K562 (cell line): ENCODE data around the gene DCUN1D4. TPM values are rescaled to one million over a fixed set of nuclear protein-coding genes. Genes with fewer than 3 reads are reported as not detected.

Source experiments
- ATAC-seq: fragments of 200-7000 bp; cut with Tn5 transposase; 3 replicates; pipeline ENCODE4 v1.9.1; 2020; ENCODE audit warnings: moderate library complexity
- BruUV-seq: library from RNA; stranded (reverse); fragments of 400-500 nt; replicated peaks from 2 replicates; lab custom pipeline; 2021; lab: Mats Ljungman, UMichigan
- CTCF ChIA-PET: fragments of 300-600 bp; formaldehyde crosslinking; extraction: SDS; loops from one replicate; lab custom pipeline; 2021; ENCODE audit warnings: low intra/inter-chr PET ratio; lab: Yijun Ruan, JAX
- POLR2A ChIA-PET: fragments of 300-600, 350-650 bp; sonication (Branson Sonifier 250); formaldehyde crosslinking; extraction: SDS; loops from one replicate; lab custom pipeline; 2021; ENCODE audit warnings: antibody characterized with exemption, inconsistent platforms; lab: Yijun Ruan, JAX
- DNase-seq, 4 experiments: peaks; one replicate each; pipeline versions ENCODE4 v3.0.0 to v3.0.0-alpha.2; 2011 to 2018; ENCODE audit warnings: low spot score in 3 of 4, mixed read lengths in 3 of 4; ENCODE audit errors: extremely low read depth in 1 of 4
- FAIRE-seq: peaks from 2 replicates; lab custom pipeline; 2011; peaks lifted over from hg19 to GRCh38; lab: Jason Lieb, UNC
- H2AFZ ChIP-seq: 2 replicates; pipeline ENCODE4 v1.6.0; 2011; ENCODE audit warnings: low read depth, low read length, control low read depth, inconsistent platforms
- H3K27ac ChIP-seq: fragments of 200-600 bp; 3 replicates; pipeline ENCODE4 v1.8.0; 2011; ENCODE audit warnings: low read depth, mild to moderate bottlenecking, control low read depth, inconsistent platforms, low read length, moderate library complexity, mixed read lengths; ENCODE audit errors: extremely low read depth
- H3K27me3 ChIP-seq, 2 experiments: fragments of 300-600 bp in 1 of 2; 2 replicates in 1 of 2; 3 replicates in 1 of 2; pipeline versions ENCODE4 v1.6.0 to v1.8.0; 2011; ENCODE audit warnings: inconsistent platforms in 2 of 2, low read length in 2 of 2, mild to moderate bottlenecking in 1 of 2, mixed read lengths in 1 of 2, moderate library complexity in 1 of 2; ENCODE audit not compliant: control insufficient read depth in 2 of 2, insufficient read depth in 2 of 2
- H3K36me3 ChIP-seq: fragments of 300-600 bp; 3 replicates; pipeline ENCODE4 v1.8.0; 2011; ENCODE audit warnings: mild to moderate bottlenecking, low read length, inconsistent platforms; ENCODE audit not compliant: control insufficient read depth, insufficient read depth
- H3K4me1 ChIP-seq, 2 experiments: fragments of 200-600 bp in 1 of 2; replicated peaks in 1 of 2; 2 replicates in 1 of 2; 3 replicates in 1 of 2; pipeline versions ENCODE4 v1.5.1 to v1.8.0; 2011; ENCODE audit warnings: inconsistent platforms in 2 of 2, low read length in 2 of 2, mild to moderate bottlenecking in 1 of 2, mixed read lengths in 1 of 2, moderate library complexity in 1 of 2; ENCODE audit not compliant: control insufficient read depth in 2 of 2, insufficient read depth in 2 of 2
- H3K4me2 ChIP-seq: 2 replicates; pipeline ENCODE4 v1.6.1; 2011; ENCODE audit warnings: low read length, control low read depth, inconsistent platforms, mixed read lengths; ENCODE audit not compliant: insufficient read depth
- H3K4me3 ChIP-seq: fragments of 200-600 bp; sonication (generic), shearing (Covaris generic); 2 replicates; pipeline ENCODE4 v1.5.1; 2016; ENCODE audit warnings: control low read depth, inconsistent platforms
- H3K79me2 ChIP-seq: fragments of 200-600 bp; 3 replicates; pipeline ENCODE4 v1.8.0; 2011; ENCODE audit warnings: low read length, inconsistent platforms; ENCODE audit not compliant: control insufficient read depth, insufficient read depth
- H3K9ac ChIP-seq, 2 experiments: 2 replicates each; pipeline versions ENCODE4 v1.6.0 to v1.6.1; 2011; ENCODE audit warnings: low read depth in 2 of 2, low read length in 2 of 2, control low read depth in 1 of 2, inconsistent platforms in 1 of 2, mild to moderate bottlenecking in 1 of 2, mixed read lengths in 1 of 2; ENCODE audit not compliant: insufficient read depth in 1 of 2
- H3K9me1 ChIP-seq: one replicate; pipeline ENCODE4 v1.6.0; 2011; ENCODE audit warnings: inconsistent platforms, mild to moderate bottlenecking, low read length, moderate library complexity; ENCODE audit not compliant: control insufficient read depth, insufficient read depth
- H3K9me3 ChIP-seq: replicated peaks from 2 replicates; pipeline ENCODE4 v1.5.1; 2011; ENCODE audit warnings: low read depth, low read length, inconsistent platforms; ENCODE audit not compliant: control insufficient read depth, insufficient read depth
- H4K20me1 ChIP-seq: replicated peaks from 2 replicates; pipeline ENCODE4 v1.6.1; 2011; ENCODE audit warnings: low read length, inconsistent platforms, mixed read lengths; ENCODE audit not compliant: control insufficient read depth, insufficient read depth
- KDM1A ChIP-seq, 2 experiments: fragments of 450-650 bp; IDR thresholded peaks; 2 replicates each; pipeline ENCODE4 v1.6.1; 2016; ENCODE audit warnings: mild to moderate bottlenecking in 2 of 2
- NCOA6 ChIP-seq: fragments of 450-650 bp; IDR thresholded peaks from 2 replicates; pipeline ENCODE4 v1.6.1; 2017; ENCODE audit warnings: mild to moderate bottlenecking
- RBM25 ChIP-seq: fragments of 200-400 bp; formaldehyde crosslinking; IDR thresholded peaks from 2 replicates; pipeline ENCODE4 v1.6.1; 2018; ENCODE audit warnings: low read length, low read depth, moderate library complexity; ENCODE audit not compliant: severe bottlenecking
- TOE1 ChIP-seq, 2 experiments: fragments of 450-650 bp in 1 of 2; sonication (generic) in 1 of 2; formaldehyde crosslinking in 1 of 2; IDR thresholded peaks; 2 replicates each; pipeline versions ENCODE4 v1.7.1 to v1.8.0; 2016 to 2022; ENCODE audit warnings: borderline replicate concordance in 2 of 2, mild to moderate bottlenecking in 2 of 2, antibody characterized with exemption in 1 of 2, inconsistent platforms in 1 of 2, low read depth in 1 of 2, missing genetic modification reagents in 1 of 2, moderate library complexity in 1 of 2
- ZNF280A ChIP-seq: fragments of 450-650 bp; IDR thresholded peaks from 2 replicates; pipeline ENCODE4 v1.6.1; 2018; ENCODE audit warnings: mild to moderate bottlenecking, low read depth; ENCODE audit not compliant: partially characterized antibody
- ZNF316 ChIP-seq: fragments of 450-650 bp; IDR thresholded peaks from 2 replicates; pipeline ENCODE4 v1.6.1; 2016
- ZNF507 ChIP-seq: conservative IDR thresholded peaks from 2 replicates; pipeline ENCODE4 v1.6.1; 2017; ENCODE audit warnings: missing genetic modification characterization, missing compliant biosample characterization
- ZNF586 ChIP-seq: fragments of 450-650 bp; formaldehyde crosslinking; conservative IDR thresholded peaks from 2 replicates; pipeline ENCODE4 v1.4.0; 2020; ENCODE audit warnings: mild to moderate bottlenecking, moderate library complexity
- WGBS: fragments of 100-300 bp; shearing (Covaris generic); methylation state at CpG from one replicate; pipeline ENCODE4 v1.1.6; 2016; ENCODE audit warnings: low coverage, mixed read lengths; ENCODE audit not compliant: insufficient coverage; ENCODE audit errors: missing lambda C conversion rate; 5-methylcytosine and 5-hydroxymethylcytosine counted together
- in situ Hi-C: fragments of 300-500 bp; cut with MboI; formaldehyde crosslinking; loops from 4 replicates; pipeline ENCODE4 v1.15.0; 2018; ENCODE audit warnings: inconsistent platforms, mixed read lengths
- intact Hi-C: fragments of 100-400 bp; cut with micrococcal nuclease; formaldehyde crosslinking; loops from 2 replicates; pipeline ENCODE4 v1.14.2; 2022
- polyA plus RNA-seq, 8 experiments: library from polyadenylated mRNA; depleted of rRNA in 4 of 8; stranded (reverse) in 5 of 8; unstranded in 3 of 8; fragments of >200 nt; fragmentation: Nextera tagmentation in 2 of 8; fragmentation: Illumina TruSeq in 1 of 8; extraction: Ambion mirVana in 2 of 8; extraction: Trizol in 1 of 8; gene quantifications; 2 replicates each; pipeline versions ENCODE4 v1.2.1 to v1.2.3, GENCODE V29; 2011 to 2014; ENCODE audit warnings: inconsistent platforms in 1 of 8, missing spikeins in 1 of 8
- total RNA-seq, 7 experiments: library from RNA; depleted of rRNA in 6 of 7; stranded (reverse); fragments of >200 nt in 6 of 7; fragmentation: Illumina TruSeq in 2 of 7; extraction: Trizol in 2 of 7; gene quantifications; 2 replicates each; pipeline versions ENCODE4 v1.2.1 to v1.2.3, GENCODE V29; 2011 to 2021; ENCODE audit warnings: low replicate concordance in 1 of 7

The DCUN1D4 gene
- total and polyA plus RNA-seq, 9 of the 15 experiments (the other 6 are each of a cell fraction or from before 2014, with no cell fraction given): 15.1 to 73.5 (median 23.0) TPM

DNA sequence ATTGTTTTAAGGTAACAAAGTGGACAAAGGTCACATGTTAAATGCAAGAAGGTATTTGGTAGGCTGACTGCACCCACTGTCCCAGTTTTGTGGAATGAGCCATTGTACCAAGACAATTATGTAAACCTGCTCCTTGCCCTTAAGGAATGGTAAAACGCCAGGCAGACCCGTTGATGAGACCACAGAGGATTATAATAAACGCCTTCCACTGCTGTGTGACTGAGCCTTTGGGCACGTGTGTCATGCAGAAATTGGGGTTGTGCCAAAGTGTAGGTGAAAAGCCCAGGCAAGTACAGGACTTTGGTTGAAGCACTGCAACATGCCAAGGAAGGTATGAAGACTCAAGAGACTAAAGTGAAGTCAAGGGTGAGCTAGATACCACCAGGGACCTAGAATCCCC lies 117.5 kb downstream of the DCUN1D4 start (continued):
- no peak for TF ChIP-seq ZNF280A
- TF ChIP-seq, all 486 proteins: peak for 0

GRCh38 chr4:51963841-51964517 lies 121.0 kb downstream of the DCUN1D4 start:
- Histone ChIP-seq H3K36me3 (no peaks in the 10 kb centered on the region), H3K4me2 (no peak overlapping the region), H3K9ac (no peak overlapping the region), H2AFZ (no peak overlapping the region), H3K79me2 (no peaks in the 10 kb centered on the region), H3K9me3 (no peaks in the 10 kb centered on the region), H3K4me3 (no peak overlapping the region), H3K27ac (no peak overlapping the region), H3K9me1 (no peaks in the 10 kb centered on the region), H3K4me1 (no peaks in the 10 kb centered on the region), H3K27me3 (no peaks in the 10 kb centered on the region), H4K20me1 (no peaks in the 10 kb centered on the region)
- ATAC-seq (no peak), DNase-seq (no peak), FAIRE-seq (no peak)
- in situ Hi-C loops (no loop called here), intact Hi-C loops (no loop called here)
- ChIA-PET CTCF (no interaction called here), POLR2A (no interaction called here)
- 0% methylated on average over 4 of the region's 4 CpGs for WGBS
- no TSS peak for BruUV-seq
- no peak for TF ChIP-seq ZNF507 (tag)
- no peak for TF ChIP-seq KDM1A (IDR thresholded peaks at IDR 0.05)
- TF ChIP-seq RBM25: no peak
- no peak for TF ChIP-seq ZNF316
- TF ChIP-seq NCOA6: no peak
- TF ChIP-seq ZNF586 (CRISPR knock-in tag): no peak
- no peak for TF ChIP-seq TOE1 (IDR thresholded peaks at IDR 0.05; ENCODE audit: borderline replicate concordance)
- TF ChIP-seq TOE1 (CRISPR knock-in tag; IDR thresholded peaks at IDR 0.05; ENCODE audit: borderline replicate concordance, low read depth): no peak
